DMS153 treated with DMSO at 0.1 percent for 48 hours (cell line): ENCODE measurements around the gene SLC24A3.

ENCODE experiments used
- DNase-seq: peaks from one replicate; lab custom pipeline; 2025; ENCODE audit not compliant: unreplicated experiment; lab: John Stamatoyannopoulos, UW

SLC24A3 gene

DNA sequence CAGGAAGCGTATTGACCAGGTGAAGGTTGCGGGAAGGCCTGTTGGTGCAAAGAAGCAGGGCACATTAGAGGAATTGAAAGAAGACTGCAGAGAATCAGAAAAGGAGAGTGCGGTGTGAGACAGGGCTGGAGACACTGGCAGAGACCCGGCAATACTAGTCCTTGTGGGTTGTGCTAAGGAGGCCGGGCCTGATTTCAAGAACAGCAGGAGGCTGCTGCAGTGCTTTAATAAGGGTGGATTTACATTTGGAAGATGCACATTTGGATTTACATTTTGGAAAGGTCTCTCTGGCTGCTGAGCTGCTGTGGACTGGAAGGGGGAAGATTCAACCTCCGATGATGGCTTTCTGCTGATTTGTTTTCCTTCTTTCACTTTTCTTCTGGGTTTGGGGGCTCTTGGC, 167.8 kb downstream of the SLC24A3 start:
- DNase-seq: no peak

DNA sequence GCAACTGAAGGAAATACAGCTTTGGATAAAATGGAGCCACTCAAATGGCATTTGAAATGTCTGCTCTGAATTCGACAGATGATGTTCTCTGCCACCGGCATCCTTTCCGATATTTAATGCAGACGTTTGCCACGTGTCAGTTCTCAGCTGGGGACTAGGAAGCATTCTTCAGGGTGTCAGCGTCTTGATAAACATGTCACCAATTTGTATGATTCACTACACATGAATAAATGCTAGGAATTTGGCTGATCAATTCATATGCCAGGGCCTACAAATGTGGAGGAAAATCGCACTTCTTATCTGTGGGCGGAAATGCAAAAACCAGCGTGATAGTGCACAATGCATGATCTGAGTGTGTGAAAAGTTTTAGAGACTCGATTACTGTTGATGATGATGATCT, 169.5 kb downstream of the SLC24A3 start:
- no peak for DNase-seq

DNA sequence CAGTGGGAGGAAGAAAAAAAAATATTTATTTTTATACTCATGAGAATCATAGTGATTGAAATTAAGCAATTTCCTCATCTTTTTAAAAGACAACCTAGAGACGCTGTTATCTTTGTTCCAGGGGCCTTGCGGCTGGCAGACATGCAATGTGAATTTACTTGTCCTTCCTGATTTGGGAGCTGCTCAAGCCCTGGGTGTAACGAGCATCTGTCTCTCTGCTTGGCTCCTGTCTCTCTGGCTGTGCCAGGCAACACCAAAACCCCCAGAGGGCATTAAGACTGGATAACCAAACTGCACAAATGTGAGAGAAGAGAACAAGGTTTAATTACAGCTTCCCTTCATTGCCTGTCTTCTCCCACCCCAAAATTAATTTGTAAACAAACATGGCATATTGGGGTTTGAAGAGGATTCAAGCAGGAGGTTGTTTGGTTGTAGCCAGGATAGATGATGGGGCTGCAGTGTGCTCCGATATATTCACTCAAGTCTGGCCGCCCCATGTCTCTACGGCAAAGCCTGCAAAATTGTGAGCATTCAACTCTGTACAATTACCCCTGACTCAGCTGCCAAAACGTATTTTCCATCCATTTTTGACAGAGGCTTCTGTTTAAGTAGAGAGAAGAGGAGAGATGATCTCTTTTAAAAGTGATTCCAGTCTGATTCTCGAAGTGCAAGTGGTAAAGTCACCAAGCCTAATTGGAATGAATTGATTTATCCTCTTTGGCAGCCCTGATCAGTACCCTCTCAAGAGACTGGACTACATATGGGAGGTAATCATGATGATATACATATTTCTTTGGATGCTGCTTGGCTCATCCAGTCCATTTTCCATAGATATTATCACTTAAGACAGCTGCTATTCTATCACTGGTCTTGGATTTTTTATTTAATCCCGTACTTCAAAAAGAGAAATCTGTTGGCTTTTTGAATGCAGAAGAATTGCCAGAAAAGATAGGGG, 170.2 kb downstream of the SLC24A3 start:
- no peak for DNase-seq

DNA sequence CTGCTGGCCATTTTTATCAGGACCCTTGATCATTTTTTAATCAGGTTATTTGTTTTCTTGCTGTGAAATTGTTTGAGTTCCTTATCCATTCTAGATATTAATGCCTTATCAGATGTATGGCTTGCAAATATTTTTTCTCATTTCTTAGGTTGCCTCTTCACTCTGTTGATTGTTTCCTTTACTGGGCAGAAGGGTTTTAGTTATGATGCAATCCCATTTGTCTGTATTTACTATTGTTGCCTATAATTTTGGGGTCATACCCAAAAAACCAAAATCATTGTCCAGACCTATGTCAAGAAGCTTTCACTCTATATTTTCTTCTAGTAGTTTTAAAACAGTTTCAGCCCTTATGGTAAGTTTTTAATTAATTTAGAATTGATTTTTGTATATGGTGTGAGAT, 172.5 kb downstream of the SLC24A3 start:
- DNase-seq: no peak

DNA sequence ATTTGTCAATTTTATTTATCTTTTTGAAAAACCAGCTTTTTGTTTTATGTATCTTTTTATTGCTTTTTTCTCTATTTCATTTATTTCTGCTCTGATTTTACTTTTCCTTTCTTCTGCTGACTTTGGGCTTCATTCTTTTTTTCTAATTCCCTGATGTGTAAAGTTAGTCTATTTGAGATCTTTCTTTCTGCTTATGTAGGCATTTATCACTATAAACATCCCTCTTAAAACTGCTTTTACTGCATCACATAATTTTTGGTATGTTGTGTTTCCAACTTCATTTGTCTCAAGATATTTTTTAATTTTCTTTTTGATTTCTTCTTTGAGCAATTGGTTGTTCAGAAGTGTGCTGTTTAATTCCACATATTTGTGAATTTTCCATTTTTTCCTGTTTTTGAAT, 174.8 kb downstream of the SLC24A3 start:
- no peak for DNase-seq

DNA sequence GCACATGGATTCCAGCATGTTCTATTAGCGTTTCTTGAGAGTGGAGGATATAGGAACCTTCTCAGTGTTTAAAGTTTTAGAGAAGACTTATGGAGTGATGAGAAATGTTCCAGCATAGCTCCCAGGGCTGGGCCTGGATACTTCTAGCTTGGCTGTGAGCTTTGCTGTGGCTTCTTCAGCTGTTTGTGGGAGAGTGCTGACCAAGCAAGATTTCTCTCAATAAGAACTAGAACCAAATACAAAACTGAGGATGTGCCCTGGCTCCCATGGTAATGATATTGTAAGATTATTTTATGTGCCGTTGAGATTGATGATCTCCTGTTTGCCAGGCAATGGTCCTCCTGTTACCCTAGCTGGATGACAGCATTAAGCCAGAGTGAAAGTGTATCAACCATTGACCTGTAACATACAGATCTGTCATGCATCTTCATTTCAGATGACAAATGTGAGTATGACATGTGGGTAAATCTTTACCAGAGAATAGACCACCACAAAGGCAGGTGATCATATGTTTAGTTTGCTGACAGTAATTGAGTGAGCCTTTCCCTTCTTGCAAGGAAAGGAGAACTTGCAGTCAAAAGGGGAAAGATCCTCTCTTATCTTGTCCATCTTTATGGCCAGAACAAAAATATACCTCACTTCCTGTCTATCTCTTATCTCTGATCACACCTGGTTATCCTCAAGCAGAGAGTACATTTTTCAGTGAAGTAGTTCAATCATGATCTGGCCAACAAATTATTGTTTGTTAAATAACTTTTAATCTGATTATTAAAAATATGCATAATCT, 180.1 kb downstream of the SLC24A3 start:
- no peak for DNase-seq

DNA sequence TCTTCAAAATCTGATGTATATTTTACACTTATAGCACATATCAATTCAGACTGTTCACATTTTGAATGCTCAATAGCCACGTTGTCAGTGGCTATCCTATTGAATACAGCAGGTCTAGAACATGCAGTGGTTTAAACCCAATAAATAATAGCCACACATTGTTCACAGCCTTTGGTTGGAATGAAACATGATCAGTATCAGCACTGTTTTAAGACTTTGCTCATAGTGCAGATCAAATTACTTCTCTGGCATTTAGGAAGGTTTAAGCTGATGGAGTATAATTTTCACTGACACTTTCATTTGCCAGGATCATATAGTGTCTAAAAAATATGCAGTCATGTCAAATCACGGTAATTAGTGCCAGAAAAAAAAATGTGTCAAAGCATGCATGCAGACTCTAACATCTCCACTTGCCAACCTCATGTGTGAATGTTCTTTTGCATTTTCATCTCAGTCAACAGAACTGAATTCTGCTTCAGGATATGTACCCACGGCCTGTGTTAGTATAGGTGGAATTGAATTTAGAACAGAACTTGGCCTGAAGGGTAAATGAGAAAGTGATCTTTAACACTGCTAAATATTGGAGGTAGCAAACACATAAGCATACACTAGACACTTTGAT, 184.1 kb downstream of the SLC24A3 start:
- no peak for DNase-seq

DNA sequence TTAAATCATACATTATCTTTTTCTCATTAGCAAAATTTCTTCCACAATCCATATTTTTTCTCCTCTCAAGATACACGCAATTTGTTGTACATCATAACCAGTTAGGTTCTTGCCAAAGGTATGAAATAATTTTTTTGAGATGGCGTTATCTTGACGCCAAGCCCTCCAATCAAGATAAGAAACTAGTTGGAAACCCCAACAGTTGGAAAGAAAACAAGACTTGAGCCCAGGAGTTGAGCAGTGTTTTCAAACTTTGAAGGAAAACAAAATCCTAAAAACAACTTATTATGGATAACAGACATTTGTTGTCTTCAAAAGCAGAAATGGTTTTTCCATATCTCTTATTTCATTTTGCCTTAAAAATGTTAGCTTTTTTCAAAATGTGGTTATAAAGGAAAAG, 184.8 kb downstream of the SLC24A3 start:
- no peak for DNase-seq

DNA sequence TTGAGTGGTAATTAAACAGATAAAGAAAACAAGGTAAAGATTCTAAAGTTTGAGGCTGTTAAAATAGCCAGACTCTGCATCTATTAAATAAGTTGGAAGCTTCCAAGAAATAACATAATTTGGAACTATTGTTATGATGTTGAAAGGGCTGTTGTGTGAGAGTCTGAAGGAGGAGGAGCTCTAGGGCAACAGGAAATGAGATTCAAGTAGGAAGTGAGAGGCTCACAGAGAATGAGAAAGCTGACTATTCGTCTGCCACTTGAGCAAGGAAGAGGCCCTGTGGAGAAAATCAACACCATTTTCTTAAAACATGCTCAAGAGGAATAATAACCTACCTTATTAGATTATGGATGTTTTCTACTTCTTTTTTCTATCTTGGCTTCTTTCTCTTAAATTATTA, 185.2 kb downstream of the SLC24A3 start:
- no peak for DNase-seq

DNA sequence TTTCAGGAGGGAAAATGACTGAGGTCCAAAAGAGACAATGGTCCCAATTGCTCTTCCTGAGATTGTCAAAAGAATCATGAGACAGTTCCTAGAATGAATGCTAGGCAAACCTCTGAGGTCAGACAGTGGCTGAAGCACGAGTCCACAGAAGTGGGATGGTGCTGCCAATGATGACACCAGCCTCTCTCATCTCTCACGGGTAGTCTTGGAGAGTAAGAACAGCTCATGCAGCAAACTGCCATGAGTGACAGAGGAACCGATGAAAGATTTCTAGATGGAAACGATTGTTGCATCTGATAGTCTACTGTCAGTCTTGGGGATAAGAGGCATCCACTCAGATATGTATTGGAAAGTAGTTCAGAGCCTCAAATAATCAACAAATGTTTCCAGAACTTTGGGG, 188.7 kb downstream of the SLC24A3 start:
- DNase-seq: no peak

DNA sequence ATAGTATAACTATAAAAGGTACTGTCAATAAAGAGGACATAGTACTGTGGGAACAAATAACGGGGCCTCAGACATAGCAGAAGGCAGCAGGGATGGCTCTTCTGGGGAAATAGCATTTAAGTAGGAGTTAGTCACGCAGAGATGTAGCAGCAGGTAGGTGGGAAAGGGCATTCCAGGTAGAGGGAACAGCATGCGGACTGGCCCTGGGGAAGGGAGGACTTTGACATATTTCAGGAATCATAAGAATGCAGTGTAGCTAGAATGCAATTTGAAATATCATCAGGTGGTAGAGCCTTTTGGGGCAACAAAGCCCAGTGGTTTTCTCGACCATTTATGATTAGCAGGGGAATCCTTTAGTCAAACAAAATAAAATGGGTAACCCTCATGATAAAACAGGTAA, 191.1 kb downstream of the SLC24A3 start:
- DNase-seq: no peak

DNA sequence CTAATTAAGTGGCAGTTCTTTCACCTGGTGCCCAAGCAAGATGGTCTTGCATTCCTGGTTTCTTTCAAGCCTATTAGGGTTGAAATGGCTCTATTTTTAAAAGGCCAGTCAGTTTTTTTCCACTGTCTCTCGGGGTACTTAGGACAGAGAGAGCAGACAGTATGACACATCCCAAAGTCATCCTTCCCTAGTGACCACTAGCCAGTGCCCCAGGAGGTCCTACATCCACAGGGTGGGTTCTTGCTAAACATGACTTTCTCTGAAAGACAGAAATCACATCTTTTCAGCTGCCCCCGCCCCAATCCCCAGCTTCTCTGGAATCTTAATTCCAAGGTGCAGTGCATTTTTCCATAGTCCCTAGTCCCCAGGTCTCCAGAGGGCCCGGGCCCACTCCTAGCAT, 192.4 kb downstream of the SLC24A3 start:
- no peak for DNase-seq

DNA sequence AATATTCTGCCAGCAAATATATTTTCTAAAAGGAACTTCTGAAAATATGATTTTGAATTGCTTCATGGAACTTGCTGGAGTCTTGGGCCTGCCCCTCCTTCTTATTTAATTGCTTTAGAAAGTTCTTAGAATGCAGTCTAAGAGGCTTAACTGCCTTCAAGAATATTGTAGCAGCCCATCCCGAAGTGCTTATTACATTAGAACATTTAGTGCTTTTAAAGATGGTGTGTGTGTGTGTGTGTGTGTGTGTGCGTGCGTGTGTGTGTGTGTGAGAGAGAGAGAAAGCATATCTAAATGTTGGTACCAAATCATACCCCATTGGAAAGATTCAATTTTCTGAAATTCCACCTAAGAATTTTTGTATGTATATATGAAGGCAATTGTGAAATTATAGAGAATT, 193.5 kb downstream of the SLC24A3 start:
- no peak for DNase-seq

DNA sequence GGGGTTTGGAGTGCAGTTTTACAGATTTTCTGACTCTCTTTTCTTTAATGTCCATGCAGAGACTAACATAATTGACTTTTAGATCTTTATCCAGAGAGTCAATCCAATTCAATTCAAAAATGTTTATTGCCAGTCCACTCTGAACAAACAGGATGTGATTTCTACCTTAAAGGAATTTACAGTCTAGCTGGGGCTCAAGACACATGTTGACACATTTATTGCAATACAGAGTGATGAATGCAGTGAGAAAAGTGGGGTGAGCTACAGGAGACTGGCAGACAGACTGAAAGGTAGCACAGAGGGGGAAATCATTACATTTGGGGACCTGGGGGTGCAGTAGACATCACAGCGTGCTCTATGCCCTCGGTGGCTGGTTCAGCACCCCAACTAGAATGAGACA, 193.9 kb downstream of the SLC24A3 start:
- no peak for DNase-seq

DNA sequence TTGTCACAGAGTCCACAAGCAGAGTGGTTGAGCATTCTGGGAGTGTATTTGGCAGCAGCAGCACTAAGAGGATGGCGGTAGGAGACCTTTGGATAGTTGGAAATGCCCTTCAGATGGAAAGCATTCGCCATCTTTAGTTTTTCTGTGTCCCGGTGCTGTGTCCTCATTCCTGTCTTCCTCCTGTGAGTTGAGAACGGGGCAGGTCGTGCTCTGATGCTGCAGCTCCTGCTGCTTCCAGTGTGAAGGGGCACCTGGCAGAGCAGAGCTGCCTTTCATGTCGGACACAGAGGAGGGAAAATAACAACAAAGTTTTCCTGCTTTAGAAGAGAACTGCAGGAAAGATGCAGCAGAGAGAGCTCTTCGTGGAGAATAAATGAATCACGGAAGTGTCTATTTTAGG, 194.8 kb downstream of the SLC24A3 start:
- DNase-seq: no peak

DNA sequence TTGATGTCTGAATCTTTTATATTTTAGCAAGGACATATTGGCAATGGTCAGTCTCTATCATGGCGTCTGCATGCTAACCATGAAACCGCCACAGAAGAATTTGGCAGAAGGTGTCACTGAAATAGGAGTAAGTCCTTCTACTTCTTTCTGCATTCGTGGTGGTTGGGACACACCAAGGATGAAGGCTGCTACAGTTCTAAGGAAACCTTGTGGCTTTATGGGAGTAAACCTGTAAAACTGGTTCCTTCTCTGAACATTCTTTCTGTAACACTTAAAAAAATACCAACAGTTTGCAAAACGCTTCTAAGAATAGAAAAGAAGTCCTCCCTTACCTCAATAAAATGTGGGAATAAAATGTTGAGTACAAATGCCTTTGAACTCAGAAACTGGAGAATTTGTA, 195.3 kb downstream of the SLC24A3 start:
- DNase-seq: no peak

DNA sequence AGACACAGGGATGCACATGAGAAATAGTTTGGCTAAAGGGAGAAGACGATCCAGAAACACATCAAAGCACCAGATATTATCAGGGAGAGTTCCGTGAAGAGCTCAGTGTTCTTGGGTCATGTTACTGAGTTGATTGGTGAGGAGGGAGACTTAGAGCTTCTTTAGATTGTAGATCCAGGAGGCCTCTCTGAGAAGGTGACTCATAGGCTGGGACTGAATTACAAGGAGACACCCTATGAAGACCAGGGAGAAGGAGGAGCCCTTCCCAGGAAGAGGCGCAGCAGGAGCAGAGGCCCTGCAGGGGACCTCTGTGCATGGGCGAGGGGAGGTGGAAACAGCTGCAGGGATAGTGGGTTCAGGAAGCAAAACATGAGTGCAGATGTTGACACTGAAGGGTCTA, 196.5 kb downstream of the SLC24A3 start:
- no peak for DNase-seq

DNA sequence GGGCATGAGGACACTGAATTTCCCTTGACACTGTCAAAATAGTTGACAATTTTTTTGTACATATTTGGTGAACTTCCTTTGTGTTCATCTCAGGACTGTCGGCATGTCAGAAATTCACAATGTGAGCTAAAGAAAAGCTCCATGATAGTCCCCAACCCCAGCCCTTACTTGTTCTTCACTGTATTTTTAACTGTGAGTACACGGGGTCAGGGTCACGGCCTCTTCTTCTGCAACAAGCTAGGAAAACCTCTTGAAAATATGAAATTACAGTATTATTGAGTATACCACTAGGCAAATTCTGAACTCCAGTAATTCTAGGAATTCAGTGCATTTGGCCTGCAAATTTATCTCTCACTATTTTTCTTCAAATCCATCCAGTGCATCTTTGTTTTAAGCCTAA, 199.4 kb downstream of the SLC24A3 start:
- no peak for DNase-seq

DNA sequence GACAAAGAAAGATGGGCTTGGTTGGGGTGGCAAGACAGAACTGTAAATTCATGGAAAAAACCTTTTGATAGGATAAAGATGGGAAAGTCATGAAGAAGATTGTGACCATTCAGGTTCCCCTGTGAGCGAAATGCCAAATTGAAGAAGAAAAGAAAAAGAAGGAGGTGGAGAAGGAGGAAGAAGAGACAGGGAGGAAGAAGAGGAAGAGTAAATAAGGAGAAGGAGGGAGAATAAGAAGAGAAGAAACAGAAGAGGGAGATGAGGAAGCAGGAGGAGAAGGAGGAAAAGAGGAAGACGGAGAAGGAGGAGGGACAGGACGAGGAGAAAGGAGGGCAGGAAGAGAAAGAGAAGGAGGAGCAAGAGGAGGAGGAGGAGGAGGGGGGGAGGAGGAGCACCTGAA, 199.8 kb downstream of the SLC24A3 start:
- DNase-seq: no peak

DNA sequence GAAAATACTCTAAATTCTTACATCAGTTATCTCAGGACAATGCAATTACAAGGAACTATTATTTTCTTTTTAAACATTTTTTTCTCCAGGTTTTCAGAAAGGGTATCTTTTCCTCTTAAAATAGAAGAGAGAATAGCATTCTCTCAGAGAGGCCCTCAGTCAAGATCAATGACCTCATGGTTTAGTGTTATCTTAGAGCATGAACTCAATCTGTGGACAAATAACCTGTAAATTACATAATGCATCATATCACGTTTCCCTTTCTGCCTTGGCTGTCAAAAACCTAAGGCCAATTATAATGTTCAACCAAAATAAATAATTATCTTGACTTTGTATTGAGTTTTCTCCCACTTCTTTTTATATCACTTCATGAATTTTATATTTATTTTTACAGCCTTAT, 202.2 kb downstream of the SLC24A3 start:
- no peak for DNase-seq

DNA sequence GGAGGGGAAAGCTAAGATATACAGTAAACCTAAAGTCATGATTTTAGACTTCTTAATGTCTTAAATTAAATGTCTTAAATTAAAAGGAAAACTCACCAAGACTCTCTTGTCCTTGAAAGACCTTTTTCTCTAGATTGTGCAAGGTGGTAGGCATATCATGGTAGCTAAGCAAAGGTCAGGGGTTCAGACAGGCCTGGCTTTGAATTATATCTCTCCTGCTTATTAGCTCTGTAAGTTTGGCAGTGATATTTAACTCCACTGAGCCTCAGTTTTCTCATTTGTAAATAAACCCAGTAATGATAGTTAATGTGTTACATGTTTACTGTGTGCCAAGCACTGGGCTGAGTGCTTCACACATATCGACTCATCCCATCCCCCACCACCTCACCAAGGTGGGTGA, 203.3 kb downstream of the SLC24A3 start:
- no peak for DNase-seq

DNA sequence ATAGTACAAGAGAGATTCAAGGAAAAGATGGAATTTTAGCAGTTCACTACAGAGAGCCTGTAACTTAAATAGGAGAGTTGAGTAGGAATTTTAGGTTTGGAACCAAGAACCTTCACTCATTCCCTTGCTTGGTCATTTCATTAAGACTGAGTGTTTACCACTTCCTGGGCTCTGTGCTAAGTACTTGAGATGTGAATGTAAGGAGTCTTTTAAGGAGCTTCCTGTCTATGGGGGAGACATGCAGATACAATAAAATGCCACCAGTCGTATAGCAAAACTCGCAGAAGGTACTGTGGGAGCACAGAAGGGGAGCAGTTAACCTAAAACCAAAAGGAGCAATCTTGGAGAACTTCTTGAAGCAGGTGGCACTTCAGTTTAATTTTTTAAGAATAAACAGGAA, 204.2 kb downstream of the SLC24A3 start:
- no peak for DNase-seq
